ENCODE results near the gene VAMP2. TPM values are rescaled to one million over a fixed set of nuclear protein-coding genes. Genes with fewer than 3 reads are reported as not detected.

Gene VAMP2
- polyA plus RNA-seq, 2 of the 4 experiments (the other 2 are of a cell fraction): 19.2 to 21.7 TPM

- FAIRE-seq (no peak), ATAC-seq (no peak), DNase-seq (ENCODE audit: low read depth in 1 of 2, low spot score in 1 of 2) (no peak)
- no peaks in the 10 kb centered on the region for H3K9me3 ChIP-seq
- WGBS (ENCODE audit: missing lambda C conversion rate): 87% methylated on average over 20 of the region's 22 CpGs
- TF ChIP-seq ATOH8 (CRISPR knock-in tag; IDR thresholded peaks at IDR 0.05; ENCODE audit: low read depth) (no peak), HOXA7 (CRISPR knock-in tag; IDR thresholded peaks at IDR 0.05) (no peak), POLR2AphosphoS2 (conservative IDR thresholded peaks at IDR 0.05; ENCODE audit: low read length) (peak; percentile 45)
- H3K4me1 ChIP-seq: peaks cover 5% of the 10 kb centered on the region; the same call in 1 of the 3 replicates
- H3K4me2 ChIP-seq: no peak overlapping the region
- ChIA-PET CTCF (interaction anchor here (1.1 to 26.5 kb wide), 5 partner anchors 5 to 70 kb away, joined by 3 to 601 read pairs (median 79); partner anchors contain the start of genes HES7, PER1 and VAMP2), POLR2A (interaction anchor here (1.1 kb wide), 1 partner anchor 30 kb away, joined by 7 read pairs; no protein-coding TSS in a partner anchor)
- no peak overlapping the region for H3K4me3 ChIP-seq
- no peak overlapping the region for H3K27ac ChIP-seq
Measured at GRCh38 chr17:8143581-8144400, 19.0 kb downstream of the VAMP2 start.

- TF ChIP-seq ATOH8 (CRISPR knock-in tag; IDR thresholded peaks at IDR 0.05; ENCODE audit: low read depth) (no peak), REST (IDR thresholded peaks at IDR 0.05) (no peak), CEBPB (IDR thresholded peaks at IDR 0.05) (no peak)
- no peak for DNase-seq (ENCODE audit: low read depth in 1 of 2, low spot score in 1 of 2)
- FAIRE-seq: no peak
- 93% methylated on average over 9 of the region's 15 CpGs for WGBS (ENCODE audit: missing lambda C conversion rate)
- no peak overlapping the region for H3K27ac ChIP-seq
- no peak overlapping the region for H3K4me2 ChIP-seq
- H3K9me3 ChIP-seq: no peaks in the 10 kb centered on the region
- ChIA-PET POLR2A (interaction anchor here (1.1 kb wide), 1 partner anchor 30 kb away, joined by 7 read pairs; no protein-coding TSS in a partner anchor), CTCF (interaction anchor here (1.1 to 26.5 kb wide), 5 partner anchors 4 to 70 kb away, joined by 3 to 601 read pairs (median 79); partner anchors contain the start of genes HES7, PER1 and VAMP2)
- H3K4me1 ChIP-seq: peaks cover 6% of the 10 kb centered on the region; the same call in 2 of the 3 replicates
- no peak overlapping the region for H3K4me3 ChIP-seq
- no peak for ATAC-seq
Measured at GRCh38 chr17:8142887-8143580, 19.7 kb downstream of the VAMP2 start.

- CTCF ChIA-PET: interaction anchor here (1.0 to 26.5 kb wide), 5 partner anchors 11 to 81 kb away, joined by 3 to 601 read pairs (median 4); partner anchors contain the start of genes HES7, PER1 and VAMP2
- Histone ChIP-seq H3K4me3 (no peak overlapping the region), H3K27ac (no peak overlapping the region), H3K4me1 (peaks cover 13% of the 10 kb centered on the region; the same call in 2 of the 3 replicates), H3K9me3 (no peaks in the 10 kb centered on the region), H3K4me2 (no peak overlapping the region)
- POLR2A ChIA-PET: interaction anchor here (0.7 kb wide), 1 partner anchor 14 kb away, joined by 3 read pairs; no protein-coding TSS in a partner anchor
- DNase-seq (ENCODE audit: low read depth in 1 of 2, low spot score in 1 of 2): no peak
- WGBS (ENCODE audit: missing lambda C conversion rate): 92% methylated on average over 22 of the region's 23 CpGs
- ATAC-seq: no peak
- FAIRE-seq: no peak
- TF ChIP-seq CHD4 (IDR thresholded peaks at IDR 0.05; ENCODE audit: borderline replicate concordance) (no peak), HOXA7 (CRISPR knock-in tag; IDR thresholded peaks at IDR 0.05) (no peak), JUNB (IDR thresholded peaks at IDR 0.05) (no peak), USF2 (IDR thresholded peaks at IDR 0.05) (no peak), KDM5A (IDR thresholded peaks at IDR 0.05) (no peak), EHMT2 (IDR thresholded peaks at IDR 0.05; ENCODE audit: low read depth) (no peak), NPAS2 (CRISPR knock-in tag; IDR thresholded peaks at IDR 0.05; ENCODE audit: borderline replicate concordance) (no peak), HOXB5 (CRISPR knock-in tag; IDR thresholded peaks at IDR 0.05) (no peak), CHD2 (IDR thresholded peaks at IDR 0.05; ENCODE audit: low read length, partially characterized antibody) (no peak), ZSCAN20 (CRISPR knock-in tag; IDR thresholded peaks at IDR 0.05) (no peak), HES2 (IDR thresholded peaks at IDR 0.05) (no peak), FOXS1 (CRISPR knock-in tag; IDR thresholded peaks at IDR 0.05) (no peak), REST (IDR thresholded peaks at IDR 0.05) (no peak)
Measured at GRCh38 chr17:8142158-8142886, 20.4 kb downstream of the VAMP2 start.
